Osteocyte (in vitro differentiated cells): ENCODE measurements around the gene VKORC1. TPM values are rescaled to one million over a fixed set of nuclear protein-coding genes. Genes with fewer than 3 reads are reported as not detected.

Experiments
- DNase-seq: peaks from one replicate; pipeline ENCODE4 v3.0.0; 2021; ENCODE audit warnings: mixed read lengths; ENCODE audit not compliant: unreplicated experiment; ENCODE audit errors: extremely low spot score
- H3K27ac Mint-ChIP-seq: one replicate; pipeline ENCODE4 v1.8.0; 2021; ENCODE audit warnings: mild to moderate bottlenecking, mixed read lengths; ENCODE audit not compliant: unreplicated experiment
- H3K27me3 Mint-ChIP-seq: one replicate; pipeline ENCODE4 v1.8.0; 2021; ENCODE audit warnings: mixed read lengths; ENCODE audit not compliant: unreplicated experiment
- H3K36me3 Mint-ChIP-seq: one replicate; pipeline ENCODE4 v1.8.0; 2021; ENCODE audit warnings: mixed read lengths; ENCODE audit not compliant: unreplicated experiment
- H3K4me1 Mint-ChIP-seq: one replicate; pipeline ENCODE4 v1.8.0; 2021; ENCODE audit warnings: mixed read lengths; ENCODE audit not compliant: unreplicated experiment
- H3K4me3 Mint-ChIP-seq: one replicate; pipeline ENCODE4 v1.8.0; 2021; ENCODE audit warnings: mild to moderate bottlenecking, moderate library complexity, mixed read lengths; ENCODE audit not compliant: unreplicated experiment
- H3K9me3 Mint-ChIP-seq: one replicate; pipeline ENCODE4 v1.8.0; 2021; ENCODE audit warnings: mixed read lengths; ENCODE audit not compliant: unreplicated experiment
- CTCF ChIP-seq: fragments of 200-600 bp; sonication (generic); IDR thresholded peaks from 2 replicates; pipeline ENCODE4 v1.5.0; 2021; ENCODE audit warnings: antibody characterized with exemption, mild to moderate bottlenecking, moderate library complexity
- total RNA-seq: library from RNA; stranded (reverse); gene quantifications from 2 replicates; pipeline ENCODE4 v1.2.1, GENCODE V29; 2021

Gene VKORC1
- total RNA-seq, 1 donor from 2014 or later, result 141 TPM

GRCh38 chr16:31135535-31136286, 41.1 kb upstream of the VKORC1 start, which contains the start of gene PRSS8:
PRSS8 (minus strand) TSS chr16:31135727; CDS start chr16:31135498, 229 bp downstream.
- no peaks in the 10 kb centered on the region for H3K27me3 Mint-ChIP-seq
- no peak within 1 kb of the TSS for H3K4me3 Mint-ChIP-seq
- no peaks in the 10 kb centered on the region for H3K36me3 Mint-ChIP-seq
- no peak within 1 kb of the TSS for H3K27ac Mint-ChIP-seq
- peaks cover 7% of the 10 kb centered on the region for H3K4me1 Mint-ChIP-seq
- DNase-seq, result no peak
- TF ChIP-seq CTCF, result no peak
- no peaks in the 10 kb centered on the region for H3K9me3 Mint-ChIP-seq

- no peak for DNase-seq
- Mint-ChIP-seq H3K36me3 (peaks cover 2% of the 10 kb centered on the region), H3K9me3 (no peaks in the 10 kb centered on the region), H3K27ac (no peak overlapping the region), H3K27me3 (no peaks in the 10 kb centered on the region), H3K4me3 (no peak overlapping the region), H3K4me1 (peaks cover 6% of the 10 kb centered on the region)
- TF ChIP-seq CTCF, result no peak
Measured at GRCh38 chr16:31134625-31135534, 40.3 kb upstream of the VKORC1 start.

- DNase-seq, result no peak
- TF ChIP-seq CTCF, result no peak
- Mint-ChIP-seq H3K4me1 (peaks cover 6% of the 10 kb centered on the region), H3K27me3 (no peaks in the 10 kb centered on the region), H3K27ac (no peak overlapping the region), H3K9me3 (no peaks in the 10 kb centered on the region), H3K36me3 (peaks cover 2% of the 10 kb centered on the region), H3K4me3 (no peak overlapping the region)
Measured at GRCh38 chr16:31134091-31134571, 39.5 kb upstream of the VKORC1 start.

GRCh38 chr16:31133046-31133501, 38.5 kb upstream of the VKORC1 start:
- no peak for DNase-seq
- H3K27me3 Mint-ChIP-seq, result no peaks in the 10 kb centered on the region
- TF ChIP-seq CTCF, result no peak
- H3K4me3 Mint-ChIP-seq, result no peak overlapping the region
- no peaks in the 10 kb centered on the region for H3K9me3 Mint-ChIP-seq
- H3K27ac Mint-ChIP-seq, result no peak overlapping the region
- H3K36me3 Mint-ChIP-seq, result peaks cover 2% of the 10 kb centered on the region
- peaks cover 4% of the 10 kb centered on the region for H3K4me1 Mint-ChIP-seq
